HL-60 (cell line): Measurements from ENCODE around the gene TAF4.
"Not testable (repeated sequence)": the region's sequence is repeated elsewhere in the genome, so short reads cannot be mapped to it uniquely, and the experiment has no call there.

Source experiments
- DNase-seq, 2 experiments: peaks; one replicate each; pipeline ENCODE4 v3.0.0-alpha.2; 2010 to 2020; ENCODE audit warnings: low read depth in 1 of 2, low spot score in 1 of 2
- H3K27ac ChIP-seq: fragments of 250-450 bp; sonication (Bioruptor Pico); replicated peaks from 2 replicates; pipeline ENCODE4 v1.5.1; 2020; ENCODE audit warnings: mild to moderate bottlenecking, moderate library complexity
- H3K27me3 ChIP-seq: fragments of 250-450 bp; sonication (Bioruptor Pico); 2 replicates; pipeline ENCODE4 v1.5.1; 2021; ENCODE audit warnings: mild to moderate bottlenecking, moderate library complexity; ENCODE audit not compliant: insufficient read depth, poor library complexity, severe bottlenecking
- H3K4me3 ChIP-seq: replicated peaks from 2 replicates; pipeline ENCODE4 v1.5.1; 2011; ENCODE audit warnings: mild to moderate bottlenecking, control low read depth, low read length; ENCODE audit not compliant: insufficient read depth
- GABPA ChIP-seq: IDR thresholded peaks from 2 replicates; pipeline ENCODE4 v1.6.1; 2012; ENCODE audit warnings: low read depth
- POLR2AphosphoS5 ChIP-seq: IDR thresholded peaks from 2 replicates; pipeline ENCODE4 v1.6.1; 2012; ENCODE audit warnings: low read depth
- SPI1 ChIP-seq: IDR thresholded peaks from 2 replicates; pipeline ENCODE4 v1.6.1; 2012; ENCODE audit warnings: low read depth, mild to moderate bottlenecking, borderline replicate concordance
- TF ChIP-seq, protein P1 (sequence below): IDR thresholded peaks from 2 replicates; pipeline ENCODE4 v1.6.1; 2012; ENCODE audit warnings: low read depth; ENCODE audit not compliant: insufficient replicate concordance
- TF ChIP-seq, protein P2 (sequence below): IDR thresholded peaks from one replicate; pipeline ENCODE4 v1.5.1; 2011; ENCODE audit warnings: low read length, control low read depth, inconsistent platforms; ENCODE audit not compliant: insufficient read depth

TAF4 gene

GRCh38 chr20:62073323-62073722, 7.6 kb upstream of the TAF4 start:
- DNase-seq: no peak
- no peak overlapping the region for H3K27ac ChIP-seq
- no peaks in the 10 kb centered on the region for H3K27me3 ChIP-seq
- TF ChIP-seq SPI1 (no peak), POLR2AphosphoS5 (no peak)
- TF ChIP-seq, protein P1, sequence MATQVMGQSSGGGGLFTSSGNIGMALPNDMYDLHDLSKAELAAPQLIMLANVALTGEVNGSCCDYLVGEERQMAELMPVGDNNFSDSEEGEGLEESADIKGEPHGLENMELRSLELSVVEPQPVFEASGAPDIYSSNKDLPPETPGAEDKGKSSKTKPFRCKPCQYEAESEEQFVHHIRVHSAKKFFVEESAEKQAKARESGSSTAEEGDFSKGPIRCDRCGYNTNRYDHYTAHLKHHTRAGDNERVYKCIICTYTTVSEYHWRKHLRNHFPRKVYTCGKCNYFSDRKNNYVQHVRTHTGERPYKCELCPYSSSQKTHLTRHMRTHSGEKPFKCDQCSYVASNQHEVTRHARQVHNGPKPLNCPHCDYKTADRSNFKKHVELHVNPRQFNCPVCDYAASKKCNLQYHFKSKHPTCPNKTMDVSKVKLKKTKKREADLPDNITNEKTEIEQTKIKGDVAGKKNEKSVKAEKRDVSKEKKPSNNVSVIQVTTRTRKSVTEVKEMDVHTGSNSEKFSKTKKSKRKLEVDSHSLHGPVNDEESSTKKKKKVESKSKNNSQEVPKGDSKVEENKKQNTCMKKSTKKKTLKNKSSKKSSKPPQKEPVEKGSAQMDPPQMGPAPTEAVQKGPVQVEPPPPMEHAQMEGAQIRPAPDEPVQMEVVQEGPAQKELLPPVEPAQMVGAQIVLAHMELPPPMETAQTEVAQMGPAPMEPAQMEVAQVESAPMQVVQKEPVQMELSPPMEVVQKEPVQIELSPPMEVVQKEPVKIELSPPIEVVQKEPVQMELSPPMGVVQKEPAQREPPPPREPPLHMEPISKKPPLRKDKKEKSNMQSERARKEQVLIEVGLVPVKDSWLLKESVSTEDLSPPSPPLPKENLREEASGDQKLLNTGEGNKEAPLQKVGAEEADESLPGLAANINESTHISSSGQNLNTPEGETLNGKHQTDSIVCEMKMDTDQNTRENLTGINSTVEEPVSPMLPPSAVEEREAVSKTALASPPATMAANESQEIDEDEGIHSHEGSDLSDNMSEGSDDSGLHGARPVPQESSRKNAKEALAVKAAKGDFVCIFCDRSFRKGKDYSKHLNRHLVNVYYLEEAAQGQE: no peak
- H3K4me3 ChIP-seq: no peak overlapping the region

GRCh38 chr20:62071669-62072430, 6.2 kb upstream of the TAF4 start:
- H3K27me3 ChIP-seq, H3K27ac ChIP-seq, DNase-seq, H3K4me3 ChIP-seq: not testable (repeated sequence)

DNA sequence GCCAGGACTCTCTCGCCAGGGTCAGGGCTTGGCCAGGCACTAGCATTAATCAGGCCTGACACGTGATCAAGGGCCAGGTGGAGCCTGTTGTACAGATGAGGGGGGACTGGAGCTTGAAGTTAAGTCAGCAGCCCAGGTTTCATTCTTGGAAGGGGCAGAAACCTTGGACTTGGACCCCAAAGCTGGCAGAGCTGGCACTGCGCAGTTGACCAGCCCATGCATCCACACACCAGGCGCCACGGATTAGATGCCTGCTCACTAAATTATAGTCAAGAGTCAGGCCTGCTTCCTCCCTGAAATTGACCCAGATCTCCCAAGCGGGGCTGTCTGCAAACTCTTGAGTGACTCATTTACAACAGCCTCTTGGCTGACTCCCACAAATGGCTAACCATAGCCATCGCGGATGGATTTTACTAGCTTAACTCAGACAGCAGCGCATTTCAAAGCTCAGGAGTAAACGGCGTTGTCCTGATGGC, 4.1 kb upstream of the TAF4 start:
- no peak for DNase-seq
- H3K27me3 ChIP-seq: no peaks in the 10 kb centered on the region

GRCh38 chr20:62068997-62069396, 3.3 kb upstream of the TAF4 start:
- H3K4me3 ChIP-seq: no peak overlapping the region
- H3K27me3 ChIP-seq: no peaks in the 10 kb centered on the region
- TF ChIP-seq POLR2AphosphoS5 (no peak), SPI1 (no peak), GABPA (no peak)
- TF ChIP-seq, protein P2, sequence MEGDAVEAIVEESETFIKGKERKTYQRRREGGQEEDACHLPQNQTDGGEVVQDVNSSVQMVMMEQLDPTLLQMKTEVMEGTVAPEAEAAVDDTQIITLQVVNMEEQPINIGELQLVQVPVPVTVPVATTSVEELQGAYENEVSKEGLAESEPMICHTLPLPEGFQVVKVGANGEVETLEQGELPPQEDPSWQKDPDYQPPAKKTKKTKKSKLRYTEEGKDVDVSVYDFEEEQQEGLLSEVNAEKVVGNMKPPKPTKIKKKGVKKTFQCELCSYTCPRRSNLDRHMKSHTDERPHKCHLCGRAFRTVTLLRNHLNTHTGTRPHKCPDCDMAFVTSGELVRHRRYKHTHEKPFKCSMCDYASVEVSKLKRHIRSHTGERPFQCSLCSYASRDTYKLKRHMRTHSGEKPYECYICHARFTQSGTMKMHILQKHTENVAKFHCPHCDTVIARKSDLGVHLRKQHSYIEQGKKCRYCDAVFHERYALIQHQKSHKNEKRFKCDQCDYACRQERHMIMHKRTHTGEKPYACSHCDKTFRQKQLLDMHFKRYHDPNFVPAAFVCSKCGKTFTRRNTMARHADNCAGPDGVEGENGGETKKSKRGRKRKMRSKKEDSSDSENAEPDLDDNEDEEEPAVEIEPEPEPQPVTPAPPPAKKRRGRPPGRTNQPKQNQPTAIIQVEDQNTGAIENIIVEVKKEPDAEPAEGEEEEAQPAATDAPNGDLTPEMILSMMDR: no peak
- TF ChIP-seq, protein P1: no peak
- DNase-seq: no peak
- no peak overlapping the region for H3K27ac ChIP-seq

More for the DNA sequence above, 4.1 kb upstream of the TAF4 start:
- TF ChIP-seq, protein P2: no peak
- no peak for TF ChIP-seq POLR2AphosphoS5
- TF ChIP-seq GABPA: no peak
- no peak for TF ChIP-seq SPI1
- TF ChIP-seq, protein P1: no peak
- H3K27ac ChIP-seq: no peak overlapping the region
- no peak overlapping the region for H3K4me3 ChIP-seq
